BLaER1 treated with 17β-estradiol and CSF1 and Interleukin-3, amounts not matched to agents 10 nM and 100 nM (cell line): Measurements from ENCODE around the gene CCSER2.
"Not testable (repeated sequence)": the region's sequence is repeated elsewhere in the genome, so short reads cannot be mapped to it uniquely, and the experiment has no call there.

Experiments used
- H3K27ac ChIP-seq, 11 experiments: shearing (Covaris generic); formaldehyde crosslinking; 2 replicates each; pipeline ENCODE4 v1.8.1; 2022
- H3K27me3 ChIP-seq, 11 experiments: shearing (Covaris generic); formaldehyde crosslinking; 2 replicates each; pipeline ENCODE4 v1.8.1; 2022
- H3K36me3 ChIP-seq, 11 experiments: shearing (Covaris generic); formaldehyde crosslinking; 2 replicates each; pipeline ENCODE4 v1.8.1; 2022
- H3K4me1 ChIP-seq, 10 experiments: shearing (Covaris generic); formaldehyde crosslinking; 2 replicates each; pipeline ENCODE4 v1.8.1; 2022
- H3K4me2 ChIP-seq, 11 experiments: shearing (Covaris generic); formaldehyde crosslinking; 2 replicates each; pipeline ENCODE4 v1.8.1; 2022
- H3K4me3 ChIP-seq, 10 experiments: shearing (Covaris generic); formaldehyde crosslinking; 2 replicates each; pipeline ENCODE4 v1.8.1; 2022
- H3K9ac ChIP-seq, 11 experiments: shearing (Covaris generic); formaldehyde crosslinking; 2 replicates each; pipeline ENCODE4 v1.8.1; 2022
- H3K9me3 ChIP-seq, 11 experiments: shearing (Covaris generic); formaldehyde crosslinking; replicated peaks in 1 of 11; 2 replicates each; pipeline ENCODE4 v1.8.1; 2022
- H4K20me1 ChIP-seq, 11 experiments: shearing (Covaris generic); formaldehyde crosslinking; 2 replicates each; pipeline ENCODE4 v1.8.1; 2022
- Cebpa-rat ChIP-seq, 11 experiments: shearing (Covaris generic); IDR thresholded peaks; 2 replicates each; pipeline ENCODE4 v1.8.1; 2022

The CCSER2 gene

DNA sequence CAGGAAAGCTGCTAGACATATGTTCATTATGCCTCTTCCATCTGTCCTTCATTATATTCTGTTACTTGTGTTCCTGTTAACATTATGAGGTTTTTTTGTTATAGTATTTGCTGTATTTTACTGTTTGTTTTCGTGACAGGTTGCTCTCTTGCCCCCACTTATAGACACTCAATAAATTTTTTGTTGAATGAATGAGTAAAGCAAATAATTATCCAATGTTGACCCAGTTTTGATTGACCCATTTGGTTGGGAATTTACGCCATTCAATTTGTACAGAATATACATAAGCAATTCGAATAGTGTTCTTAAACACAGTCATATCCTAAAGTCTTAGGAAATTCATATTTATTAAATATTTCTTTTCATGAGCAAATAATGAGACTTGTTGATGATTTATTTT, 11.8 kb downstream of the CCSER2 start:
- Histone ChIP-seq H3K4me1 (peaks cover 8 to 15% (median 10%) of the 10 kb centered on the region in 10 experiments; a peak in 11 of 20 replicates), H3K4me3 (no peak overlapping the region), H3K4me2 (no peak overlapping the region), H3K27me3 (no peaks in the 10 kb centered on the region), H3K36me3 (peaks cover 0 to 14% (median 9%) of the 10 kb centered on the region in 11 experiments; a peak in 9 of 22 replicates), H3K9ac (no peak overlapping the region), H3K27ac (no peak overlapping the region), H3K9me3 (0 out of 22 replicates have a peak, but pooled peaks cover 0 to 4% (median 0%) of the 10 kb centered on the region in 11 experiments), H4K20me1 (peaks cover 22 to 99% (median 54%) of the 10 kb centered on the region in 11 experiments; a peak in 18 of 22 replicates)
- no peak for TF ChIP-seq Cebpa-rat (IDR thresholded peaks at IDR 0.05)

DNA sequence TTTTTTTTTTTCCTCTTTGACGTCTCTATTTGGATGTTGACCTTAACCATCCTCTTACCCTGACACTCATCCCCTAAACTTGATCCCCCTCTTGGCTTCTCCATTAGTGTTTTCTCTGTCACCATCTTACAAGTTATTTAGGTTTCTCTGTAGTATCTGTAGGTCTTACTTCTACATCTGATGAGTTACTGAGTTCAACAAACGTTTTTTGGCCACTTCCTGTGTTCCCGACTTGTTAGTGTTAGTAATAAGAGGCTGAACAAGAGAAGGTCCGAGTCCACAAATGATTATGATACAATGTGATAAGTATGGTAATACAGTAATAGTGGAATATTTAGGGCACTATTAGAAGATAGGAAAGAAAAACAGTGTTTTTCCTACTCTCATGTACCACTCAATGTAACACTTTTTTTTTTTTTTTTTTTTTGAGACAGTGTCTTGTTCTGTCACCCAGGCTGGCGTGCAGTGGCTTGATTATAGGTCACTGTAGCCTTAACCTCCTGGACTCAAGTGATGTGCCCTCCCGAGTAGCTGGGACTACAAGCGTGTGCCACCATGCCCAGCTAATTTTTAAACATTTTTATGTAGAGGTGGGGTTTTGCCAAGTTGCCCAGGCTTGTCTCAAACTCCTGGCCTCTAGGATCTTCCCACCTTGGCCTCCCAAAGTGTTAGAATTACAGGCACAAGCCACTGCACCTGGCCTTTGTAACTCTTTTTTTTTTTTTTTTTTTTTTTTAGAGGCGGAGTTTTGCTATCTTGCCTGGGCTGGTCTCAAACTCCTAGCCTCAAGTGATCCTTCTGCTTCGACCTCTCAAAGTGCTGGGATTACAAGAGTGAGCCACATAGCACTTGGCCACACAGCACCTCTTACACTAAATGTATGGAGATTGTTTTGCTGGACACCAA, 12.5 kb downstream of the CCSER2 start:
- Histone ChIP-seq H3K9ac (no peak overlapping the region), H3K4me3 (no peak overlapping the region), H3K4me1 (peaks cover 8 to 15% (median 10%) of the 10 kb centered on the region in 10 experiments; a peak in 11 of 20 replicates), H3K4me2 (no peak overlapping the region), H3K27ac (no peak overlapping the region), H3K36me3 (peaks cover 0 to 14% (median 9%) of the 10 kb centered on the region in 11 experiments; a peak in 10 of 22 replicates), H3K27me3 (no peaks in the 10 kb centered on the region), H3K9me3 (peaks cover 0 to 4% (median 2%) of the 10 kb centered on the region in 11 experiments; a peak in 7 of 22 replicates), H4K20me1 (peaks cover 17 to 98% (median 47%) of the 10 kb centered on the region in 11 experiments; a peak in 18 of 22 replicates)
- no peak for TF ChIP-seq Cebpa-rat (IDR thresholded peaks at IDR 0.05)

DNA sequence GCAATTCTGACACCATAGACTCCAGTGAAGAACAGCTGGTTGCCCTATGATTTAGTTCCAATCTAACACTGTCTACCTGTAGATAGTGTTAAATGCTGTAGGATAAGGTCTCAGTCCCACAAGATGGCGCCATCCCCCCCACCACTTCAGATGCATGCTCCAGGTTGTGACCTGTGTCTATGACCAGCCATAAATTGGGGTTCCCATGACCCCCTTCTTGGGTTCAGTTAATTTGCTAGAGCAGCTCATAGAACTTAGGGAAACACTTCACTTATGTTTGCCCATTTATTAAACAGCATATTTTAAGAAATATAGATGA, 13.1 kb downstream of the CCSER2 start:
- Histone ChIP-seq H3K9ac (no peak overlapping the region), H3K27me3 (no peaks in the 10 kb centered on the region), H3K36me3 (peaks cover 0 to 18% (median 9%) of the 10 kb centered on the region in 11 experiments; a peak in 11 of 22 replicates), H3K27ac (no peak overlapping the region), H3K4me1 (peaks cover 8 to 15% (median 10%) of the 10 kb centered on the region in 10 experiments; a peak in 11 of 20 replicates), H4K20me1 (peaks cover 16 to 92% (median 43%) of the 10 kb centered on the region in 11 experiments; a peak in 18 of 22 replicates), H3K9me3 (peaks cover 0 to 9% (median 8%) of the 10 kb centered on the region in 11 experiments; a peak in 10 of 22 replicates), H3K4me2 (0 out of 22 replicates have a peak overlapping the region, but pooled peaks of 1 of the 11 experiments have one; percentile 7), H3K4me3 (no peak overlapping the region)
- no peak for TF ChIP-seq Cebpa-rat (IDR thresholded peaks at IDR 0.05)

DNA sequence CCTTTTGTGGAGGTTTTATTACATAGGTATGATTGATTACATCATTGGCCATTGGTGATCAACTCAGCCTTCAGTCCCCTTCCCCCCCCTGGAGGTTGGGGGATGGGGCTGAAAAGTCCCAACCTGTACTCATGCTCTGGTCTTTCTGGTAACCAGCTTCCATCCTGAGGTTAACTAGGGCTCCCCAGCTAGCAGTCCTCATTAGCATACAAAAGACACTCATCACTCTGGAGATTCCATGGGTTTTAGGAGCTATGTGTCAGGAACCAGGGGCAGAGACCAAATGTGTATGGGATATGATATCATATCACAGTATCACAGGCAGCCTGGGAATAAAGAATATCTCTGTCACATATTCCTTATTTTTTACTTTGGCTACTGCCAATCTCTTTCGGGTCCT, 13.6 kb downstream of the CCSER2 start:
- peak overlapping the region in 5 of 11 experiments; percentile 5 to 26 (median 9); a peak in 3 of 22 replicates for H3K4me2 ChIP-seq
- no peak overlapping the region for H3K4me3 ChIP-seq
- peaks cover 8 to 15% (median 10%) of the 10 kb centered on the region in 10 experiments; a peak in 11 of 20 replicates for H3K4me1 ChIP-seq
- H3K27ac ChIP-seq: no peak overlapping the region
- H3K9me3 ChIP-seq: peaks cover under 1 to 11% (median 9%) of the 10 kb centered on the region in 11 experiments; a peak in 18 of 22 replicates
- peaks cover 0 to 18% (median 9%) of the 10 kb centered on the region in 11 experiments; a peak in 11 of 22 replicates for H3K36me3 ChIP-seq
- TF ChIP-seq Cebpa-rat (IDR thresholded peaks at IDR 0.05): no peak
- H4K20me1 ChIP-seq: peaks cover 11 to 87% (median 38%) of the 10 kb centered on the region in 11 experiments; a peak in 17 of 22 replicates
- H3K9ac ChIP-seq: no peak overlapping the region
- no peaks in the 10 kb centered on the region for H3K27me3 ChIP-seq

DNA sequence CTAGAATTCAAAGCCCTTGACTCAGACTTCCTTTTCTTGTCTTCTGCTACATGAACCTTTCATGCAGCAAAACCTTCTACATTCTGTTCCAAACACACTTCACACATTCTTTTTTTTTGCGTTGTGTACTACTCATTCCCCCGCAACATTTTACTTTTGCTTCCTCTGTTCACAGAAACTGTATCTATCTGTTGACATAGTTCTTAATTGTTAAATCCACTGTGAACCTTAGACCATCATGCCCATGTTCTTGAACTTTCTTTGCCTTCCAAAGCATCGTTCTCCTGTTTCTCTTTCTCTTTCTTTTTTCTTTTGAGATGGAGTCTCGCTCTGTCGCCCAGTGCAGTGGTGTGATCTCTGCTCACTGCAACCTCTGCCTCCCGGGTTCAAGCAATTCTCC, 14.2 kb downstream of the CCSER2 start:
- peaks cover 7 to 17% (median 15%) of the 10 kb centered on the region in 11 experiments; a peak in 19 of 22 replicates for H3K9me3 ChIP-seq
- TF ChIP-seq Cebpa-rat (IDR thresholded peaks at IDR 0.05): no peak
- no peaks in the 10 kb centered on the region for H3K27me3 ChIP-seq
- H3K36me3 ChIP-seq: peaks cover 0 to 18% (median 9%) of the 10 kb centered on the region in 11 experiments; a peak in 11 of 22 replicates
- H3K27ac ChIP-seq: no peak overlapping the region
- no peak overlapping the region for H3K9ac ChIP-seq
- peaks cover 5 to 81% (median 32%) of the 10 kb centered on the region in 11 experiments; a peak in 16 of 22 replicates for H4K20me1 ChIP-seq
- peak overlapping the region in 3 of 11 experiments; percentile 5 to 26 (median 17); a peak in 3 of 22 replicates for H3K4me2 ChIP-seq
- peaks cover 8 to 15% (median 10%) of the 10 kb centered on the region in 10 experiments; a peak in 11 of 20 replicates for H3K4me1 ChIP-seq
- no peak overlapping the region for H3K4me3 ChIP-seq

DNA sequence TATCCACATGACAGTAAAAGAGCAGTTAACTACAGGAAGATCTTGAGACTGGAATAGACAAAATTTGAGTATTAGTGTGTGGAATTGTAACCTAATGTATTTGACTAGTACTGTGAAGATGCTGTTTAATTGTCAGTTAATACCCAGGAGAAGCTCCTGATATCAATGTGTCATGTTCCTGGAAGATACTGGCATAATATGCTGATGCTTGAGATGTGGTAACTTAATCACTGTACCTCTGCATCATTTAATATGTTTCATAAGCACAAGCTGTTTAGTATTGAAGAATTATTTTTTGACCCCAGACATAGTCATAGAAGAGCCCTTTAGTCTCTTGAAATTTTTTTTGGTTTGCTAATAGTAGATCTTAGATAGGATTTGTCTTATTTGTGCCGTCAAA, 15.4 kb downstream of the CCSER2 start:
- Histone ChIP-seq H3K9me3 (peaks cover 10 to 27% (median 25%) of the 10 kb centered on the region in 11 experiments; a peak in 19 of 22 replicates), H3K27me3 (no peaks in the 10 kb centered on the region), H3K4me1 (peaks cover 8 to 15% (median 10%) of the 10 kb centered on the region in 10 experiments; a peak in 11 of 20 replicates), H4K20me1 (peaks cover 0 to 72% (median 25%) of the 10 kb centered on the region in 11 experiments; a peak in 15 of 22 replicates), H3K36me3 (peaks cover 0 to 18% (median 9%) of the 10 kb centered on the region in 11 experiments; a peak in 11 of 22 replicates), H3K27ac (no peak overlapping the region), H3K4me2 (no peak overlapping the region), H3K4me3 (no peak overlapping the region), H3K9ac (no peak overlapping the region)
- no peak for TF ChIP-seq Cebpa-rat (IDR thresholded peaks at IDR 0.05)

DNA sequence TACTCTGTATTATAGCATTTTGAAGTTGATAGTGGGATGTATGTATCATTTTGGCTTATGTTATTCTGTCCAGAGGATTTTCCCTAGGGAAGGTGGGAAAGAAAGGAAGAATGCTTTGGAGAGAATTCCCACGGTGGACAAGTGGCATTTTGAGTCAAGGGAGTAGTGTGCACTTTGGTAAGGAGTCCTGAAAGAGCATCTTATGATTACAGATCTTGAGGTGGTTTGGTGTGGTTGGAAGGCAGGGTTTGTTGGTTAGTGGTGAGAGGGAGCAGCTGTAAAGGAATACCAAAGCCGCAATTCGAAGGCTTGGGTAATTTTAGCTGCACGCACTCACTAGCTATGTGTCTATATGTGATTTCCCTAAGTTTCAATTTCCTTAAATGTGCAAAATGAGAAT, 16.1 kb downstream of the CCSER2 start:
- Histone ChIP-seq H3K9me3 (peaks cover 10 to 27% (median 25%) of the 10 kb centered on the region in 11 experiments; a peak in 19 of 22 replicates), H3K4me1 (peaks cover 8 to 15% (median 10%) of the 10 kb centered on the region in 10 experiments; a peak in 11 of 20 replicates), H3K36me3 (peaks cover 0 to 20% (median 9%) of the 10 kb centered on the region in 11 experiments; a peak in 11 of 22 replicates), H4K20me1 (peaks cover 0 to 71% (median 25%) of the 10 kb centered on the region in 11 experiments; a peak in 15 of 22 replicates), H3K9ac (no peak overlapping the region), H3K27ac (no peak overlapping the region), H3K4me2 (no peak overlapping the region), H3K4me3 (no peak overlapping the region), H3K27me3 (no peaks in the 10 kb centered on the region)
- TF ChIP-seq Cebpa-rat (IDR thresholded peaks at IDR 0.05): no peak

DNA sequence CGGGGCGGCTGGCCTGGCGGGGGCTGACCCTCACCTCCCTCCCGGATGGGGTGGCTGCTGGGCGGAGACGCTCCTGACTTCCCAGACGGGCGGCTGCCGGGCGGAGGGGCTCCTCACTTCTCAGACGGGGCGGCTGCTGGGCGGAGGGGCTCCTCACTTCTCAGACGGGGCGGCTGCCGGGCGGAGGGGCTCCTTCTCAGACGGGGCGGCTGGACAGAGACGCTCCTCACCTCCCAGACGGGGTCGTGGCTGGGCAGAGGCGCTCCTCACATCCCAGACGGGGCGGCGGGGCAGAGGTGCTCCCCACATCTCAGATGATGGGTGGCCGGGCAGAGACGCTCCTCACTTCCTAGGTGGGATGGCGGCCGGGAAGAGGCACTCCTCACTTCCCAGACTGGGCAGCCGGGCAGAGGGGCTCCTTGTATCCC, 19.2 kb downstream of the CCSER2 start:
- H3K4me2 ChIP-seq, H3K4me1 ChIP-seq, H3K4me3 ChIP-seq, H3K27ac ChIP-seq, H3K9ac ChIP-seq, H3K27me3 ChIP-seq: not testable (repeated sequence)
- H3K9me3 ChIP-seq: peaks cover 10 to 27% (median 23%) of the 10 kb centered on the region in 11 experiments; a peak in 19 of 22 replicates
- peaks cover 0 to 19% (median 3%) of the 10 kb centered on the region in 11 experiments; a peak in 6 of 22 replicates for H3K36me3 ChIP-seq
- H4K20me1 ChIP-seq: peaks cover 1 to 71% (median 24%) of the 10 kb centered on the region in 11 experiments; a peak in 16 of 22 replicates
